Skeletal muscle tissue (tissue), 4 donors: ENCODE results near the gene AHCTF1. TPM values are rescaled to one million over a fixed set of nuclear protein-coding genes. Genes with fewer than 3 reads are reported as not detected.
"Not testable (repeated sequence)": the region's sequence is repeated elsewhere in the genome, so short reads cannot be mapped to it uniquely, and the experiment has no call there.

Experiments used
- H3K27ac ChIP-seq: one replicate; pipeline ENCODE4 v1.7.0; 2013; ENCODE audit warnings: mild to moderate bottlenecking, low read depth, low read length, inconsistent platforms
- H3K27me3 ChIP-seq, 3 donors: one replicate each; pipeline ENCODE4 v1.7.0; 2013; ENCODE audit warnings: low read length in 3 of 3; ENCODE audit not compliant: control insufficient read depth in 3 of 3, insufficient read depth in 3 of 3
- H3K36me3 ChIP-seq, 3 donors: one replicate each; pipeline ENCODE4 v1.7.0; 2013; ENCODE audit warnings: low read length in 3 of 3; ENCODE audit not compliant: control insufficient read depth in 3 of 3, insufficient read depth in 3 of 3
- H3K4me1 ChIP-seq, 3 donors: one replicate each; pipeline ENCODE4 v1.7.0; 2013; ENCODE audit warnings: low read length in 3 of 3, mild to moderate bottlenecking in 3 of 3; ENCODE audit not compliant: control insufficient read depth in 3 of 3, insufficient read depth in 3 of 3
- H3K4me3 ChIP-seq, 3 donors: one replicate each; pipeline ENCODE4 v1.7.0; 2013; ENCODE audit warnings: low read length in 3 of 3
- H3K9ac ChIP-seq, 3 donors: one replicate each; pipeline ENCODE4 v1.7.0; 2013; ENCODE audit warnings: low read length in 3 of 3, mild to moderate bottlenecking in 3 of 3, moderate library complexity in 2 of 3, low read depth in 1 of 3
- H3K9me3 ChIP-seq, 3 donors: one replicate each; pipeline ENCODE4 v1.7.0; 2013; ENCODE audit warnings: low read length in 3 of 3; ENCODE audit not compliant: control insufficient read depth in 3 of 3
- total RNA-seq: library from RNA; depleted of rRNA; stranded (reverse); fragments of >200 nt; gene quantifications from one replicate; pipeline ENCODE4 v1.2.3, GENCODE V29; 2014
- donor health status: Osteomylitis.

Gene AHCTF1
- total RNA-seq, 1 donor from 2014 or later = 19.3 TPM

GRCh38 chr1:246850640-246851039, 81.1 kb downstream of the AHCTF1 start:
- H3K4me3 ChIP-seq, H3K27me3 ChIP-seq, H3K27ac ChIP-seq, H3K9ac ChIP-seq, H3K9me3 ChIP-seq, H3K4me1 ChIP-seq: not testable (repeated sequence)
- peaks cover 14 to 40% (median 34%) of the 10 kb centered on the region in 3 donors for H3K36me3 ChIP-seq

GRCh38 chr1:246843876-246844275, 87.9 kb downstream of the AHCTF1 start:
- no peaks in the 10 kb centered on the region for H3K27me3 ChIP-seq
- no peak overlapping the region for H3K27ac ChIP-seq
- no peaks in the 10 kb centered on the region for H3K4me1 ChIP-seq
- no peak overlapping the region for H3K4me3 ChIP-seq
- H3K9me3 ChIP-seq = no peaks in the 10 kb centered on the region
- peaks cover 6 to 24% (median 24%) of the 10 kb centered on the region in 3 donors for H3K36me3 ChIP-seq
- no peak overlapping the region for H3K9ac ChIP-seq

GRCh38 chr1:246840761-246841160, 91.0 kb downstream of the AHCTF1 start:
- peaks cover 6 to 17% (median 14%) of the 10 kb centered on the region in 3 donors for H3K36me3 ChIP-seq
- not testable (repeated sequence) for H3K9me3 ChIP-seq, H3K9ac ChIP-seq, H3K27me3 ChIP-seq, H3K27ac ChIP-seq, H3K4me3 ChIP-seq, H3K4me1 ChIP-seq

GRCh38 chr1:246838118-246838456, 93.7 kb downstream of the AHCTF1 start:
- Histone ChIP-seq H3K36me3 (peaks cover 6 to 12% (median 8%) of the 10 kb centered on the region in 3 donors), H3K4me3 (no peak overlapping the region), H3K27me3 (no peaks in the 10 kb centered on the region), H3K9me3 (no peaks in the 10 kb centered on the region), H3K9ac (no peak overlapping the region), H3K27ac (no peak overlapping the region), H3K4me1 (no peaks in the 10 kb centered on the region)

GRCh38 chr1:246837418-246838117, 94.2 kb downstream of the AHCTF1 start:
- peaks cover 4 to 9% (median 6%) of the 10 kb centered on the region in 3 donors for H3K36me3 ChIP-seq
- H3K4me1 ChIP-seq = no peaks in the 10 kb centered on the region
- no peaks in the 10 kb centered on the region for H3K27me3 ChIP-seq
- no peaks in the 10 kb centered on the region for H3K9me3 ChIP-seq
- H3K4me3 ChIP-seq = no peak overlapping the region
- H3K9ac ChIP-seq = no peak overlapping the region
- no peak overlapping the region for H3K27ac ChIP-seq

GRCh38 chr1:246836209-246836966, 95.4 kb downstream of the AHCTF1 start:
- Histone ChIP-seq H3K27me3 (no peaks in the 10 kb centered on the region), H3K27ac (no peak overlapping the region), H3K4me3 (no peak overlapping the region), H3K36me3 (peaks cover 2 to 6% (median 3%) of the 10 kb centered on the region in 3 donors), H3K4me1 (no peaks in the 10 kb centered on the region), H3K9ac (no peak overlapping the region), H3K9me3 (no peaks in the 10 kb centered on the region)

DNA sequence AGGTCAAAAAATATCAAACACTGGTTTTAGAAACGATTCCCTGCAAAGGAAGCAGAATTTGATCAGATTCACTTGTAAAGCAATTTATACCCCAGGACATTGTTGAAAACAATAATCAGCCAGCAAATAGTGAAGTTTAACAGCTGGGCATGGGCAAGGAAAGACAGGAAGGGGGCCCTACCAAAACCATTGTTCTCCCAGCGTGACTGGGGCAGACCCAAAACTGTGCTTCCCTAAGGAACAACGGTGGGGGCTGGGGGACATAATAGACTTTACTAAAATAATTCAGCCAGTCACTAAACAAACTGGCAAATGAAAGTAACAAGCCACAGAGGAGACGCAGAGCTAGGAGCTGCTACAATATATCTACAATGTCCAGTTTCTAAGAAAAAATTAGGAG, 100.2 kb downstream of the AHCTF1 start:
- H3K4me3 ChIP-seq = no peak overlapping the region
- H3K27me3 ChIP-seq = no peaks in the 10 kb centered on the region
- H3K9ac ChIP-seq = no peak overlapping the region
- H3K4me1 ChIP-seq = peaks cover 0 to 4% (median 0%) of the 10 kb centered on the region in 3 donors
- no peak overlapping the region for H3K27ac ChIP-seq
- H3K9me3 ChIP-seq = peaks cover 0 to 4% (median 0%) of the 10 kb centered on the region in 3 donors
- no peaks in the 10 kb centered on the region for H3K36me3 ChIP-seq

DNA sequence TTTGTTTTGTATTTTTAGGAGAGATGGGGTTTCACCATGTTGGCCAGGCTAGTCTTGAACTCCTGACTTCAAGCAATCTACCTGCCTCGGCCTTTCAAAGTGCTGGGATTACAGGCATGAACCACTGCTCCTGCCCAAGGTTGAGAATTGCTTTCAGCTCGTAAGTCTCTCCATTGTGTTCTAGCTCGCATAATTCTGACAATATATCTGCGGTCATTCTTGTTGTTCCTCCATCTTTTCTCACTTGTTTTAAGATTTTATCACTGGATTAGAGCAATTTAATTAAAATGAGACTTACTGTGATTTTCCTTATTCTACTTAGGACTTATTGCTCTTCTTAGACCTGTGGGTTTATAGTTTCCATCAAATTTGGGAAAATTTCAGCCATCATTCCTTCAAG, 102.9 kb downstream of the AHCTF1 start:
- Histone ChIP-seq H3K9ac (no peak overlapping the region), H3K27me3 (no peaks in the 10 kb centered on the region), H3K27ac (no peak overlapping the region), H3K9me3 (peaks cover 0 to 4% (median 0%) of the 10 kb centered on the region in 3 donors), H3K36me3 (no peaks in the 10 kb centered on the region), H3K4me1 (peaks cover 0 to 4% (median 0%) of the 10 kb centered on the region in 3 donors), H3K4me3 (no peak overlapping the region)

GRCh38 chr1:246827396-246827795, 104.4 kb downstream of the AHCTF1 start:
- Histone ChIP-seq H3K4me1 (peaks cover 0 to 4% (median 0%) of the 10 kb centered on the region in 3 donors), H3K9me3 (peaks cover 0 to 4% (median 0%) of the 10 kb centered on the region in 3 donors), H3K27ac (no peak overlapping the region), H3K27me3 (no peaks in the 10 kb centered on the region), H3K36me3 (no peaks in the 10 kb centered on the region), H3K4me3 (no peak overlapping the region), H3K9ac (no peak overlapping the region)

DNA sequence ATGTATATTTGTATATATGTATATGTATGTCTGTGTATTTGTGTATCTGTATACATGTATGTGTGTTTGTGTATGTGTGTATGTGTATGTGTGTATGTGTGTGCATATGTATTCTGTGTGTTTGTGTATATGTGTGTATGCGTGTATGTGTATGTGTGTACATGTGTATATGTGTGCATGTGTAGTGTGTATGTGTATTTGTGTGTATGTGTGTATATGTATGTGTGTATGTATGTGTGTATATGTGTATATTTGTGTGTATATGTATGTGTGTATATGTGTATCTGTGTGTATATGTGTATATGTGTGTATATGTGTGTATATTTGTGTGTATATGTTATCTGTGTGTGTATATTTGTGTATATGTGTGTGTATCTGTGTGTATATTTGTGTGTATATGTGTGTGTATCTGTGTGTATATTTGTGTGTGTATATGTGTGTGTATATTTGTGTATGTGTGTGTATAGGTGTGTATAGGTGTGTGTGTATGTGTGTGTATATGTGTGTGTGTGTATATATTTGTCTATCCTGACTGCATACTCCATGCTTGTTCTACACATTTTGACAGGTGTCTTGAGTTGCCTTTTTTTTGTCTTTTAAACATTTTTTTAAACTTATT, 106.1 kb downstream of the AHCTF1 start:
- Histone ChIP-seq H3K4me1 (peaks cover 0 to 4% (median 2%) of the 10 kb centered on the region in 3 donors), H3K36me3 (no peaks in the 10 kb centered on the region)

More for the DNA sequence above, 106.1 kb downstream of the AHCTF1 start:
- H3K9me3 ChIP-seq = peaks cover 0 to 4% (median 0%) of the 10 kb centered on the region in 3 donors
- H3K27ac ChIP-seq = no peak overlapping the region
- H3K4me3 ChIP-seq = no peak overlapping the region
- no peaks in the 10 kb centered on the region for H3K27me3 ChIP-seq
- H3K9ac ChIP-seq = no peak overlapping the region
